GM19324 (cell line): ENCODE results near the gene SIRT7.

Experiments
- ATAC-seq: cut with Tn5 transposase; IDR thresholded peaks from one replicate; pipeline ENCODE4 v1.9.1; 2021; ENCODE audit warnings: mild to moderate bottlenecking, moderate library complexity; ENCODE audit not compliant: unreplicated experiment, low FRiP score

SIRT7 gene

DNA sequence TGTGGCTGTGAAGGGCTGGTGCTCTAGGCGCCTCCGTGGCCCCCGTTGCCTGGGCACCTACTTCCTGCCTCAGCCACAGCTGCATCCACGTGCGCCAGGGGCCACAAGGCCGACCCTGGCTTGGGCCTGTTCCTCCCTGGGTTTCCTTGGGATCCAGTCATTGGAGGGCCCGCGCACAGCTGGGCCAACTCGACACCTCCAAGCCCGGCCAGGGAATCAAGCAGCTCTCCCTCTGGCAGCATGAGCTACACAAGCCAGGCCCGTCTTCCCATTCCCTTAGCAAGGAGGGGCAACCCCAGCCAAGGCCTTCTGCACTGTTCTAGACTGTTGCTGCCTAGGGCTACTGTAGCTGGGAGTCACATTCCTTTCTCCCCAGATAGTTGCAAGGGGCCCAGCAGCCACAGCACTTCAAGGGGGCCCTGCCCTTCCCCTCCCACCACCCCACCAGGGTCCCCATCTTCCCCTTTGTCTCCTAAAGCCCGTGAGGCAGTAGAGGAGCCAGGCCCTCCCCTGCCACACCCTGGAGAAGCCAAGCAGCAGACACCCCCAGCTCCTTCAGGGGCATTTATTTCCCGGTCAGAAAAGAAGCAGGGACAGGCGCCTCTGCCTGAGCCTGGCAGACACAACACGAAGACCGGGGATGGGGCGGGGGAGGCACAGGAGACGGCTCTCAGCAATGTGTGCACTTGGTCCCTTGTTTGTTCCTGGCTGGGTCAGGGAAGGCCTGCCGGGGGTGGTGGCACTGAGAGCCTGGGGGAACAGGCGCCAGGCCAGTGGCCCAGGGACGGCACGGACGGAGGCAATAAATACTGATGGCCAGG is 50.6 kb downstream of the SIRT7 start:
- no peak for ATAC-seq

DNA sequence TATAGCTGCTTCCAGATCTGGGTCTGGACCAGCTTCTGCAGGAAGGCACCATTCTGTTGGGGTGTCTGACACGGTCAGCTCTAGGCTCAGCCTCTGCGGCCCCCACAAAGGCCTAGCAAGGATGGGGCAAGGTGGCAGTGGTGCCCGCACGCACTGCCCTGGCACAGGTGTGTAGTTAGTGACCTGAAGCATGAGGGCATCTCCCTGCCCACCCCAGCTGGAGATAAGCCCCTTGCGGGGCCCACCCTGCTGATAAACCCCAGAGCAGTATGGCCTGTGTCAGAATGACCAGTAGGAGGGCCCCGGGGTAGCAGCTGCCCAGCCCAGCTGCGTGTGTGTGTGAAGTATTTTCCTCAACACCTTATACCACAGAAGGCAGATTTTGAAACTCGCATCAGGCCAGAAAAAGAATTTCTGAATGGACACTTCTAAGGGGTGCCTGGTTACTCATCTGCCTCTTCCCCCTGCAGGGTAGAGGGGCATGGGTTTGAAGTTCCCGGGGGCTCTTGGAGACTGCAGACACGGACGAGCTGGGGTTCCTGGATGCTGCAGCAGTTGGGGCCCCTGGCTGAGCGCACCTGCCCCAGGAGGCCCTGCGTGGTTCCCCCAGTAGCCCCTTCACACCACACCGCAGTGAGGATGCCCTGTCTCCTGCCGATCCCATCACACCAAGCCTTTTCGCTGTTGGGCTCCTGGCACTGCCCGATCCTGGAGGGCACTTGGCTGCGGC is 51.4 kb downstream of the SIRT7 start:
- ATAC-seq = no peak

DNA sequence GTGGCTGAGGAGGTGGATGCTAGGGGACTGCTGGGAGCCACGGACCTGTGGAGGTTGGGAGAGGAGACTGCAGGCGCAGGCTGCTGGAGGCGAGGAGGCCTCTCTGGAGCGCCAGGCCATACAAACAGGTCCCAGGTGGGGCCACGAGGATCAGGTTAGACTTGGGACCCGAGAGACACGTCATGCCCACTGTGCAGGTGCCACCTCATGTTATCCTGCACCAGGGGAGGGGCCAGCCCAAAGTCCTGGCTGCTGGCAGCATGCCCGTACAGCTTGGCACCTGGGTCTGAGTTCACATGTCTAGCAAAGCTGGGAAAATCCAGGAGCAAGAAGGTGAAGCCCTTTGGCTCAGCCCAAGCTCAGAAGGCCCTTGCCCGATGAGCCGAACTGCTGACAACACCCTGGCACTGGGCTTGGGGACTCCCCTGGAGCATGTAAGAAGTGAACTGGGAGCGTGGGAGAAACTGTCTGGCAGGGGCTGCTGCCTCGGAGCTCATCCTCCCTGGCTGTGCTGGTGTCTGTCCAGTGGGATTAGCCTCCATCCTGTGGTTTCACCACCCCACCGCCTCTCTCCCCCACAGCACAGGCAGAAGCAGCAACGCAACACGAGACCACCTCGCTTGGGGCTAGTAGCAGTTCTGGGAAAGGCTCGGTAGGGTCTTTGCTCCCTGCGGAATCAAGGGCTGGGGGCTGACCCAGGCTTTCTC is 52.1 kb downstream of the SIRT7 start:
- no peak for ATAC-seq

DNA sequence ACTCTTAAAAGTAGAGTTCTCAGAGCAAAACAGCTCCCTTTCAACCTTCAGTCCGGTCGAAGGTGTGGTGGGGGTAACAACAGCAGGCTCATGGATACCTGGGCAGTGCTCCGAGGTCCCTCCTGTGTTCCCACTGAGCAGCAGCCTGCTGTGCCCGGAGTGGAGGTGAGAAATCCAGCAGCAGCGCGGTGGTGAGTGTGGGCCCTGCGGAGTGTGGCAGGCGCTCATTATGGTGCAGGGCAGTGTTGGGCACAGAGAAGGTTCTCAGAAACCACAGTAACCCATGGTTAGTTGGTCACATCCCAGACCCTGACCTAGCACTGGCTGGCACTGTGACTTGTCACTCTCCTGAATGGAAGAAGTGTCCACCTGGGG is 52.6 kb downstream of the SIRT7 start:
- no peak for ATAC-seq

DNA sequence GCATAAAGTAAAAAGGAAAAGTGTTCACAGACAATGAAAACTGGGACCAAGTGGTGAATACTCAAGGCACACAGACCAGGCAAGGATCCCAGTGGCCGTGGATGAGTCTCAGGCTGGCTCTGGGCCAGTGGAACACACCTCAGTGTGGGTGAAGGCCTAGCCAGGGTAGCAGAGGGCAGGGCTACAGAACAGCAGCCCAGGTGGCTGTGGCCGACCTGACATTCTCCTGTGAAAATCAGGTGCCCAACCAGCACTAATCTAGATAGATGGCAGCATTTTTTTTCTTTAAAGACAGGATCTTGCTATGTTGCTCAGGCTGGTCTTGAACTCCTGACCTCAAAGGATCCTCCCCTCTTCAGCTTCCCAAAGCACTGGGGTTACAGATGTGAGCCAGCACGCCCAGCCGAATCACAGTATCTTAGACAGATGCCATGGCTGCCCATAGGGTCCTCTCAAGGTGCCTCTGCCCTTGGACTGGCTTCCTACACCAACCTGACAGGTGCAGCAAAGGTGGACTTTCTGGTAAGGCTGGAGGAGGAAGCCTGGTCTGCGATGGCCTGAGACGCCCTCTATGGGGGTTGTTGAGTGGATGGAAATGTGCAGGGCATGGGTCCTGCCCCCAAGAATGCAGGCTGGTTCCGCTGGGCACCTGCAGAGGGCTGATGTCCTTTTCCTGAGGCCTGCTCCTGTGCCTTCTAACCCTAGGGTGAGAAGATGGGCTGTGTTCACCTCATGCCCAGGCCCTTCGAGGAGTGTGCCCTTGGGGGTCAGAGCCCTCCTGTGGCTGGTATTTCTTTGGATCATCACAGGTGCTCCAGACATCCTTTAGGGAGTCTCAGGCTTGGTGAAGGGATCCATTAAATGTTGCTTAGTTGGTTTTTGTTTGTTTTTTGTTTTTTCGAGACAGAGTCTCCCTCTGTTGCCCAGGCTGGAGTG is 53.9 kb downstream of the SIRT7 start:
- ATAC-seq = no peak

DNA sequence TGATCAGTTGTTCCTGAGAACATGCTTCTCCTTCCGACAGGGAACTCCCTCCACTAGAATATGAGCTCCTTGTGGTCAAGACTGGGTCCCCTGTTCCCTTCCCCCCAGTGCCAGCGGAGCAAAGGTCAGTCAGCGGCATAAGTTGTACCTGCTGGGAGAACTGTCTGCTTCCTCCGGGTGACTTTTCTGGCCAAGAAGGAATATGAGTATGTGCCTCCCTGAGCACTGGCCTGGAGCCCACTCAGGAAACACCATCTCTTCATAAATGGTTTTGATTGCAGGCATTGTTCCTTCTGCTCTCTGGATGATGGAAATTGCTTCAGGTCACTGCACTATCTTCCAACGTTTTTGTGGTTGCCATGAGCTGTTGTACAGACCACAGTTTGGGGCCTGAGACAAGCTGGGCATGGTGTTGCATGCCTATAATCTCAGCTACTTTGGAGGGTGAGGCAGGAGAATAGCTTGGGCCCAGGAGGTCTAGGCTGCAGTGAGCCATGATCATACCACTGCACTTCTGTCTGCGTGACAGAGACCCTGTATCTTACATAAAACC is 54.8 kb downstream of the SIRT7 start:
- ATAC-seq = no peak
